PC-3 (cell line): ENCODE results near the gene PSMD13. TPM values are rescaled to one million over a fixed set of nuclear protein-coding genes. Genes with fewer than 3 reads are reported as not detected.

Experiments
- ATAC-seq: fragments of 200-7000 bp; cut with Tn5 transposase; 2 replicates; pipeline ENCODE4 v1.9.1; 2020; ENCODE audit warnings: mild to moderate bottlenecking, moderate library complexity
- BruUV-seq: library from RNA; stranded (reverse); fragments of 400-500 nt; replicated peaks from 2 replicates; lab custom pipeline; 2021; lab: Mats Ljungman, UMichigan
- CTCF ChIA-PET: fragments of 300-600 bp; sonication (Branson Sonifier 250); formaldehyde crosslinking; loops from one replicate; lab custom pipeline; 2022; ENCODE audit warnings: antibody characterized with exemption; lab: Charles Lee
- POLR2A ChIA-PET: fragments of 300-600 bp; sonication (Branson Sonifier 250); formaldehyde crosslinking; loops from one replicate; lab custom pipeline; 2022; ENCODE audit warnings: antibody characterized with exemption; ENCODE audit not compliant: unreplicated experiment; lab: Charles Lee
- DNase-seq: peaks from one replicate; pipeline ENCODE4 v3.0.0-alpha.2; 2015
- H2AFZ ChIP-seq: fragments of 300-600 bp; sonication (generic); 2 replicates; pipeline ENCODE4 v1.6.0; 2016; ENCODE audit warnings: antibody characterized with exemption, low read length
- H3F3A ChIP-seq: fragments of 300-600 bp; sonication (generic); one replicate; pipeline ENCODE4 v1.6.0; 2017; ENCODE audit warnings: antibody characterized with exemption, low read length, control low read depth, mild to moderate bottlenecking; ENCODE audit not compliant: unreplicated experiment
- H3K27ac ChIP-seq: fragments of 300-600 bp; sonication (generic); 2 replicates; pipeline ENCODE4 v1.5.1; 2016; ENCODE audit warnings: mild to moderate bottlenecking, low read length
- H3K27me3 ChIP-seq: fragments of 300-600 bp; sonication (generic); 2 replicates; pipeline ENCODE4 v1.6.1; 2016; ENCODE audit warnings: low read length, mixed read lengths
- H3K36me3 ChIP-seq: fragments of 300-600 bp; sonication (generic); 2 replicates; pipeline ENCODE4 v1.6.1; 2016; ENCODE audit warnings: low read depth, mixed run types, low read length, mixed read lengths
- H3K4me1 ChIP-seq: fragments of 300-600 bp; sonication (generic); 2 replicates; pipeline ENCODE4 v1.5.1; 2016; ENCODE audit warnings: low read length; ENCODE audit not compliant: insufficient read depth
- H3K4me2 ChIP-seq: fragments of 300-600 bp; sonication (generic); 2 replicates; pipeline ENCODE4 v1.6.0; 2016; ENCODE audit warnings: low read length
- H3K4me3 ChIP-seq: fragments of 300-600 bp; sonication (generic); 2 replicates; pipeline ENCODE4 v1.5.1; 2016; ENCODE audit warnings: mild to moderate bottlenecking, low read length, mixed read lengths
- H3K79me2 ChIP-seq: fragments of 300-600 bp; sonication (generic); 2 replicates; pipeline ENCODE4 v1.6.1; 2017; ENCODE audit warnings: low read length, mixed read lengths
- H3K9ac ChIP-seq: fragments of 300-600 bp; sonication (generic); 2 replicates; pipeline ENCODE4 v1.6.0; 2016; ENCODE audit warnings: mild to moderate bottlenecking, low read length
- H3K9me2 ChIP-seq: fragments of 300-600 bp; sonication (generic); replicated peaks from 2 replicates; pipeline ENCODE4 v1.6.1; 2016; ENCODE audit warnings: mixed run types, low read length, mixed read lengths
- H3K9me3 ChIP-seq: fragments of 300-600 bp; sonication (generic); 2 replicates; pipeline ENCODE4 v1.6.1; 2016; ENCODE audit warnings: low read length, mixed read lengths
- H4K20me1 ChIP-seq: fragments of 300-600 bp; sonication (generic); 2 replicates; pipeline ENCODE4 v1.6.1; 2016; ENCODE audit warnings: low read length, mixed read lengths
- EZH2 ChIP-seq: fragments of 300-600 bp; sonication (generic); IDR thresholded peaks from one replicate; pipeline ENCODE4 v1.6.1; 2017; ENCODE audit warnings: antibody characterized with exemption, mild to moderate bottlenecking, low read length; ENCODE audit not compliant: unreplicated experiment
- EZH2phosphoT487 ChIP-seq: fragments of 300-600 bp; sonication (generic); IDR thresholded peaks from 2 replicates; pipeline ENCODE4 v1.6.1; 2018; ENCODE audit warnings: mild to moderate bottlenecking, antibody characterized with exemption, low read length, borderline replicate concordance
- intact Hi-C: fragments of 100-400 bp; cut with micrococcal nuclease; formaldehyde crosslinking; loops from 2 replicates; pipeline ENCODE4 v1.9.0; 2023
- total RNA-seq: library from RNA; depleted of rRNA; stranded (reverse); fragments of >200 nt; gene quantifications from 2 replicates; pipeline ENCODE4 v1.2.3, GENCODE V29; 2014
- TF ChIP-seq, protein P1 (sequence below): fragments of 300-600 bp; sonication (generic); conservative IDR thresholded peaks from 2 replicates; pipeline ENCODE4 v1.5.1; 2017; ENCODE audit warnings: antibody characterized with exemption, low read depth, mild to moderate bottlenecking, low read length

PSMD13 gene
- total RNA-seq, 1 experiment from 2014 or later = 255 TPM

DNA sequence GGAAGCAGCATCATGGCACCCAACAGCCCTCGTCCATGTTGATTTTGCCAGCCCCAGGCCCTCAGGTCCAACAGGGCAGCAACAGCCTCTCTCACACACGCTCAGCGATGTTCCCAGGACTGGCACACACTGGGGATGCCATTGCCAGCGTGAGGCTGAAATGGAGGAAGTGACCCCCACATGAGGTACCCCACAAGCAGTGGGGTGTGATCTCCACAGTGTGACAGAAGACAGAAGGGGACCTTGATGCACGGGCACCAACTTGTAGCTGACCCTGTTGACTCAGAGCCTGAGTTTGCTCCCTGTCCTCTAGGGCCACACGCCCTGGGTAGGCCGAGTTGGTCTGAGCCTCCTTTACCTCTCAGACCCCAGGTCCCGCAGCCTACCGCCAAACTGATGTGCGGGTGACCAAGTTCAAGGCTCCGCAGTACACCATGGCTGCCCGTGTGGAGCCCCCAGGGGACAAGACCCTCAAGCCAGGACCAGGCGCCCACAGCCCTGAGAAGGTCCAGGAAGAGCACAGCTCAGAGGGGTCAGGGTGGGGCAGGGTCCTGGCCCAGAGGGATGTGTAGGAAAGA is 37.7 kb upstream of the PSMD13 start:
- no peaks in the 10 kb centered on the region for H3K9me2 ChIP-seq
- H3F3A ChIP-seq = no peaks in the 10 kb centered on the region
- H4K20me1 ChIP-seq = no peaks in the 10 kb centered on the region
- no peak overlapping the region for H2AFZ ChIP-seq
- ChIA-PET POLR2A (no interaction called here), CTCF (no interaction called here)
- H3K4me2 ChIP-seq = no peak overlapping the region
- no peak overlapping the region for H3K4me3 ChIP-seq
- no peak for ATAC-seq
- H3K27me3 ChIP-seq = no peaks in the 10 kb centered on the region
- H3K27ac ChIP-seq = no peak overlapping the region
- no peak for DNase-seq
- H3K9ac ChIP-seq = no peak overlapping the region
- no peaks in the 10 kb centered on the region for H3K36me3 ChIP-seq
- intact Hi-C loops = no loop called here
- TF ChIP-seq, protein P1, sequence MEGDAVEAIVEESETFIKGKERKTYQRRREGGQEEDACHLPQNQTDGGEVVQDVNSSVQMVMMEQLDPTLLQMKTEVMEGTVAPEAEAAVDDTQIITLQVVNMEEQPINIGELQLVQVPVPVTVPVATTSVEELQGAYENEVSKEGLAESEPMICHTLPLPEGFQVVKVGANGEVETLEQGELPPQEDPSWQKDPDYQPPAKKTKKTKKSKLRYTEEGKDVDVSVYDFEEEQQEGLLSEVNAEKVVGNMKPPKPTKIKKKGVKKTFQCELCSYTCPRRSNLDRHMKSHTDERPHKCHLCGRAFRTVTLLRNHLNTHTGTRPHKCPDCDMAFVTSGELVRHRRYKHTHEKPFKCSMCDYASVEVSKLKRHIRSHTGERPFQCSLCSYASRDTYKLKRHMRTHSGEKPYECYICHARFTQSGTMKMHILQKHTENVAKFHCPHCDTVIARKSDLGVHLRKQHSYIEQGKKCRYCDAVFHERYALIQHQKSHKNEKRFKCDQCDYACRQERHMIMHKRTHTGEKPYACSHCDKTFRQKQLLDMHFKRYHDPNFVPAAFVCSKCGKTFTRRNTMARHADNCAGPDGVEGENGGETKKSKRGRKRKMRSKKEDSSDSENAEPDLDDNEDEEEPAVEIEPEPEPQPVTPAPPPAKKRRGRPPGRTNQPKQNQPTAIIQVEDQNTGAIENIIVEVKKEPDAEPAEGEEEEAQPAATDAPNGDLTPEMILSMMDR = no peak
- TF ChIP-seq EZH2 (no peak), EZH2phosphoT487 (no peak)
- no TSS peak for BruUV-seq
- H3K9me3 ChIP-seq = no peaks in the 10 kb centered on the region
- H3K79me2 ChIP-seq = no peaks in the 10 kb centered on the region
- no peaks in the 10 kb centered on the region for H3K4me1 ChIP-seq

DNA sequence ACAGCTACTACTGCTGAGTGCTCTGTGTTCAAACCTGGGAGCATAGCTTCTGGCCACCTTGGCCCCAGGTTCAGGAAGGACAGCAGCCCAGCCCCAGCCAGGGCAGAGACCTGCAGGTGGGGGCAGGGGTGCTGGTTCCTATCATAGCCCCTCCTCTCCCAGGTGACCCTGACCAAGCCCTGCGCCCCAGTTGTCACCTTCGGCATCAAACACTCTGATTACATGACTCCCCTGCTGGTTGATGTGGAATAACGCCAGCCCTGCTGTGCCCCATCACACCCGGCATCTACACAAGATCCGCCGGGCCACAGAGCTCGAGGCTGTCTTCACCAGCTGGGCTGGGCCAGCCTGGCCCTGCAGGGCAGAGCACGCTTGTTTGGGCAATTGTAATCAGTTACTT is 37.0 kb upstream of the PSMD13 start:
- ChIA-PET POLR2A (no interaction called here), CTCF (no interaction called here)
- Histone ChIP-seq H3K4me3 (no peak overlapping the region), H3K9me2 (no peaks in the 10 kb centered on the region), H3K4me1 (no peaks in the 10 kb centered on the region), H3K79me2 (no peaks in the 10 kb centered on the region), H4K20me1 (no peaks in the 10 kb centered on the region), H3K9ac (no peak overlapping the region), H3K36me3 (no peaks in the 10 kb centered on the region), H3K27ac (no peak overlapping the region), H2AFZ (no peak overlapping the region), H3K9me3 (no peaks in the 10 kb centered on the region), H3K27me3 (no peaks in the 10 kb centered on the region), H3F3A (no peaks in the 10 kb centered on the region), H3K4me2 (no peak overlapping the region)
- peak; percentile 16; the same call in 1 of the 2 replicates for ATAC-seq
- no peak for DNase-seq
- TF ChIP-seq, protein P1 = no peak
- TF ChIP-seq EZH2phosphoT487 (no peak), EZH2 (no peak)
- intact Hi-C loops = no loop called here
- BruUV-seq = no TSS peak

DNA sequence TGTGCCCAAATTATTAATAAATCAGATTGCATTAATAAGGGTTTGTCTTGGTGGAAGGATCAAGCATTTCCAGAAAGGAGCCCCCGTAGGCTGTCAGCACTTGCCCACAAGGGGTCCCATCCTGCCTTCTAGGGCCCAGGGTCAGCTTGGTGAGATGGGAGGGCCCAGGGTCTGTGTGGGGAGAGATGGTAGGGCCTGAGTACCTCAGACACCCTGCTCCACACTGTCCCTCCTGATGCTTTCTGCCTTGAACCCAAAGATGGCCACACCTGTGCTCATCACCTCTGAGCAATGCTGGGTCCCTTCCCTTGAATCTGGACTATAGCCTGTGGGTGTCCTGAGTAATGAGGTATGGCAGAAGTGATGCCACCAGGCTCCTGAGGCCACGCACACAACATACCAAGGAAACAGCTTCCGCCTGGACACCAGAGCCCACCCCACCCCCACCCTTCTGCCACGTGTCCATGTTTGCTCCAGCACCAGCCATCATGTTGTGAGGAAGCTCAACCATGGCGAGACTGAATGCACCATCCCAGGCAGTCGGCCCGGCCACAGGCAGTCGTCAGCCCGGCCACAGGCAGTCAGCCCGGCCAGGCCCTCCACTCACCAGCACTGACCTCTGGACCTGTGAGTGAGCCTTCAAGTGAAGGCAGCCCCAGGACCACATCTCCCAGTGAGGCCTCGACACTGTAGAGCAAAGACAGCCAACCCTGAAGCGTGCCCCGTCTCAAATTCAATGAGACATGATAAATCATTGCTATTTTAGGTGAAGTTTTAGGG is 36.4 kb upstream of the PSMD13 start:
- Histone ChIP-seq H3K9ac (no peak overlapping the region), H3K9me3 (no peaks in the 10 kb centered on the region), H3K9me2 (no peaks in the 10 kb centered on the region), H4K20me1 (no peaks in the 10 kb centered on the region), H3K27ac (no peak overlapping the region), H3K79me2 (peaks cover 4% of the 10 kb centered on the region), H2AFZ (no peak overlapping the region), H3K27me3 (no peaks in the 10 kb centered on the region), H3K4me3 (no peak overlapping the region), H3K4me2 (no peak overlapping the region), H3K36me3 (peaks cover 3% of the 10 kb centered on the region; the same call in 1 of the 2 replicates), H3K4me1 (no peaks in the 10 kb centered on the region), H3F3A (no peaks in the 10 kb centered on the region)
- intact Hi-C loops = no loop called here
- ChIA-PET CTCF (no interaction called here), POLR2A (no interaction called here)
- TF ChIP-seq, protein P1 = no peak
- no peak for TF ChIP-seq EZH2phosphoT487
- no peak for TF ChIP-seq EZH2
- no TSS peak for BruUV-seq
- no peak for DNase-seq
- no peak for ATAC-seq
